Measurements from ENCODE around the gene BLMH.

GRCh38 chr17:30203471-30203981 is 88.2 kb downstream of the BLMH start:
- no peak for TF ChIP-seq GTF2F1 (IDR thresholded peaks at IDR 0.05; ENCODE audit: low read depth, low read length)
- no peak for TF ChIP-seq USF2 (CRISPR knock-in tag; IDR thresholded peaks at IDR 0.05)
- no peak for TF ChIP-seq RFX1 (IDR thresholded peaks at IDR 0.05)
- TF ChIP-seq EP300 (IDR thresholded peaks at IDR 0.05; ENCODE audit: low read length): no peak
- no peak for TF ChIP-seq TSHZ1 (CRISPR knock-in tag; IDR thresholded peaks at IDR 0.05)
- TF ChIP-seq POLR2A (conservative IDR thresholded peaks at IDR 0.05): no peak
- no peak for TF ChIP-seq SP1 (CRISPR knock-in tag; IDR thresholded peaks at IDR 0.05)

All from K562 (cell line).